K562 (cell line): Measurements from ENCODE around the gene EPHX1. TPM values are rescaled to one million over a fixed set of nuclear protein-coding genes. Genes with fewer than 3 reads are reported as not detected.

Experiments
- ATAC-seq: fragments of 200-7000 bp; cut with Tn5 transposase; 3 replicates; pipeline ENCODE4 v1.9.1; 2020; ENCODE audit warnings: moderate library complexity
- BruUV-seq: library from RNA; stranded (reverse); fragments of 400-500 nt; replicated peaks from 2 replicates; lab custom pipeline; 2021; lab: Mats Ljungman, UMichigan
- CTCF ChIA-PET: fragments of 300-600 bp; formaldehyde crosslinking; extraction: SDS; loops from one replicate; lab custom pipeline; 2021; ENCODE audit warnings: low intra/inter-chr PET ratio; lab: Yijun Ruan, JAX
- POLR2A ChIA-PET: fragments of 300-600, 350-650 bp; sonication (Branson Sonifier 250); formaldehyde crosslinking; extraction: SDS; loops from one replicate; lab custom pipeline; 2021; ENCODE audit warnings: antibody characterized with exemption, inconsistent platforms; lab: Yijun Ruan, JAX
- DNase-seq, 4 experiments: peaks; one replicate each; pipeline versions ENCODE4 v3.0.0 to v3.0.0-alpha.2; 2011 to 2018; ENCODE audit warnings: low spot score in 3 of 4, mixed read lengths in 3 of 4; ENCODE audit errors: extremely low read depth in 1 of 4
- FAIRE-seq: peaks from 2 replicates; lab custom pipeline; 2011; peaks lifted over from hg19 to GRCh38; lab: Jason Lieb, UNC
- H2AFZ ChIP-seq: 2 replicates; pipeline ENCODE4 v1.6.0; 2011; ENCODE audit warnings: low read depth, low read length, control low read depth, inconsistent platforms
- H3K27ac ChIP-seq: fragments of 200-600 bp; 3 replicates; pipeline ENCODE4 v1.8.0; 2011; ENCODE audit warnings: low read depth, mild to moderate bottlenecking, control low read depth, inconsistent platforms, low read length, moderate library complexity, mixed read lengths; ENCODE audit errors: extremely low read depth
- H3K27me3 ChIP-seq, 2 experiments: fragments of 300-600 bp in 1 of 2; 2 replicates in 1 of 2; 3 replicates in 1 of 2; pipeline versions ENCODE4 v1.6.0 to v1.8.0; 2011; ENCODE audit warnings: inconsistent platforms in 2 of 2, low read length in 2 of 2, mild to moderate bottlenecking in 1 of 2, mixed read lengths in 1 of 2, moderate library complexity in 1 of 2; ENCODE audit not compliant: control insufficient read depth in 2 of 2, insufficient read depth in 2 of 2
- H3K36me3 ChIP-seq: fragments of 300-600 bp; 3 replicates; pipeline ENCODE4 v1.8.0; 2011; ENCODE audit warnings: mild to moderate bottlenecking, low read length, inconsistent platforms; ENCODE audit not compliant: control insufficient read depth, insufficient read depth
- H3K4me1 ChIP-seq, 2 experiments: fragments of 200-600 bp in 1 of 2; replicated peaks in 1 of 2; 2 replicates in 1 of 2; 3 replicates in 1 of 2; pipeline versions ENCODE4 v1.5.1 to v1.8.0; 2011; ENCODE audit warnings: inconsistent platforms in 2 of 2, low read length in 2 of 2, mild to moderate bottlenecking in 1 of 2, mixed read lengths in 1 of 2, moderate library complexity in 1 of 2; ENCODE audit not compliant: control insufficient read depth in 2 of 2, insufficient read depth in 2 of 2
- H3K4me2 ChIP-seq: 2 replicates; pipeline ENCODE4 v1.6.1; 2011; ENCODE audit warnings: low read length, control low read depth, inconsistent platforms, mixed read lengths; ENCODE audit not compliant: insufficient read depth
- H3K4me3 ChIP-seq: fragments of 200-600 bp; sonication (generic), shearing (Covaris generic); 2 replicates; pipeline ENCODE4 v1.5.1; 2016; ENCODE audit warnings: control low read depth, inconsistent platforms
- H3K79me2 ChIP-seq: fragments of 200-600 bp; 3 replicates; pipeline ENCODE4 v1.8.0; 2011; ENCODE audit warnings: low read length, inconsistent platforms; ENCODE audit not compliant: control insufficient read depth, insufficient read depth
- H3K9ac ChIP-seq, 2 experiments: 2 replicates each; pipeline versions ENCODE4 v1.6.0 to v1.6.1; 2011; ENCODE audit warnings: low read depth in 2 of 2, low read length in 2 of 2, control low read depth in 1 of 2, inconsistent platforms in 1 of 2, mild to moderate bottlenecking in 1 of 2, mixed read lengths in 1 of 2; ENCODE audit not compliant: insufficient read depth in 1 of 2
- H3K9me1 ChIP-seq: one replicate; pipeline ENCODE4 v1.6.0; 2011; ENCODE audit warnings: inconsistent platforms, mild to moderate bottlenecking, low read length, moderate library complexity; ENCODE audit not compliant: control insufficient read depth, insufficient read depth
- H3K9me3 ChIP-seq: replicated peaks from 2 replicates; pipeline ENCODE4 v1.5.1; 2011; ENCODE audit warnings: low read depth, low read length, inconsistent platforms; ENCODE audit not compliant: control insufficient read depth, insufficient read depth
- H4K20me1 ChIP-seq: replicated peaks from 2 replicates; pipeline ENCODE4 v1.6.1; 2011; ENCODE audit warnings: low read length, inconsistent platforms, mixed read lengths; ENCODE audit not compliant: control insufficient read depth, insufficient read depth
- DLX4 ChIP-seq: fragments of 250-450 bp; sonication (Bioruptor Pico); IDR thresholded peaks from 2 replicates; pipeline ENCODE4 v1.6.1; 2021; ENCODE audit warnings: mild to moderate bottlenecking
- ELF2 ChIP-seq: fragments of 250-450 bp; sonication (Bioruptor Pico); IDR thresholded peaks from 2 replicates; pipeline ENCODE4 v1.5.0; 2021; ENCODE audit warnings: mild to moderate bottlenecking
- SIRT6 ChIP-seq: IDR thresholded peaks from one replicate; pipeline ENCODE4 v1.6.1; 2012; ENCODE audit warnings: low read depth, mild to moderate bottlenecking, control low read depth, inconsistent platforms, low read length, moderate library complexity
- TCF7 ChIP-seq: sonication (generic); IDR thresholded peaks from 2 replicates; pipeline ENCODE4 v1.6.1; 2016; ENCODE audit warnings: antibody characterized with exemption, borderline replicate concordance
- TRIM28 ChIP-seq: fragments of 450-650 bp; IDR thresholded peaks from 2 replicates; pipeline ENCODE4 v1.6.1; 2017
- XRCC4 ChIP-seq: IDR thresholded peaks from one replicate; pipeline ENCODE4 v1.6.1; 2011; ENCODE audit not compliant: insufficient read depth, insufficient read length; ENCODE audit errors: extremely low read depth
- ZBTB12 ChIP-seq: fragments of 250-450 bp; sonication (Bioruptor Pico); IDR thresholded peaks from 2 replicates; pipeline ENCODE4 v1.4.0; 2020
- ZNF175 ChIP-seq: fragments of 200-800 bp; sonication (Bioruptor generic); IDR thresholded peaks from 2 replicates; pipeline ENCODE4 v1.6.1; 2016; ENCODE audit warnings: low read depth, mild to moderate bottlenecking, missing genetic modification characterization, missing compliant biosample characterization
- ZNF431 ChIP-seq: sonication (generic); formaldehyde crosslinking; IDR thresholded peaks from 2 replicates; pipeline ENCODE4 v1.8.0; 2022; ENCODE audit warnings: mild to moderate bottlenecking, missing genetic modification reagents
- ZNF668 ChIP-seq: fragments of 250-450 bp; sonication (Bioruptor Pico); IDR thresholded peaks from 2 replicates; pipeline ENCODE4 v1.8.0; 2022; ENCODE audit warnings: mild to moderate bottlenecking, inconsistent platforms
- ZNF778 ChIP-seq: fragments of 450-650 bp; formaldehyde crosslinking; IDR thresholded peaks from 2 replicates; pipeline ENCODE4 v1.4.0; 2020; ENCODE audit warnings: mild to moderate bottlenecking, moderate library complexity
- ZNF79 ChIP-seq: fragments of 250-450 bp; sonication (Bioruptor Pico); IDR thresholded peaks from 2 replicates; pipeline ENCODE4 v1.4.0; 2020; ENCODE audit warnings: low read depth, mild to moderate bottlenecking, moderate library complexity
- WGBS: fragments of 100-300 bp; shearing (Covaris generic); methylation state at CpG from one replicate; pipeline ENCODE4 v1.1.6; 2016; ENCODE audit warnings: low coverage, mixed read lengths; ENCODE audit not compliant: insufficient coverage; ENCODE audit errors: missing lambda C conversion rate; 5-methylcytosine and 5-hydroxymethylcytosine counted together
- in situ Hi-C: fragments of 300-500 bp; cut with MboI; formaldehyde crosslinking; loops from 4 replicates; pipeline ENCODE4 v1.15.0; 2018; ENCODE audit warnings: inconsistent platforms, mixed read lengths
- intact Hi-C: fragments of 100-400 bp; cut with micrococcal nuclease; formaldehyde crosslinking; loops from 2 replicates; pipeline ENCODE4 v1.14.2; 2022
- polyA plus RNA-seq, 8 experiments: library from polyadenylated mRNA; depleted of rRNA in 4 of 8; stranded (reverse) in 5 of 8; unstranded in 3 of 8; fragments of >200 nt; fragmentation: Nextera tagmentation in 2 of 8; fragmentation: Illumina TruSeq in 1 of 8; extraction: Ambion mirVana in 2 of 8; extraction: Trizol in 1 of 8; gene quantifications; 2 replicates each; pipeline versions ENCODE4 v1.2.1 to v1.2.3, GENCODE V29; 2011 to 2014; ENCODE audit warnings: inconsistent platforms in 1 of 8, missing spikeins in 1 of 8
- total RNA-seq, 7 experiments: library from RNA; depleted of rRNA in 6 of 7; stranded (reverse); fragments of >200 nt in 6 of 7; fragmentation: Illumina TruSeq in 2 of 7; extraction: Trizol in 2 of 7; gene quantifications; 2 replicates each; pipeline versions ENCODE4 v1.2.1 to v1.2.3, GENCODE V29; 2011 to 2021; ENCODE audit warnings: low replicate concordance in 1 of 7

The EPHX1 gene
- total and polyA plus RNA-seq, 9 of the 15 experiments (the other 6 are each of a cell fraction or from before 2014, with no cell fraction given) = 0.21 to 27.0 (median 6.7) TPM

- TF ChIP-seq ZNF668 (no peak), ZNF175 (CRISPR knock-in tag) (no peak), TRIM28 (no peak), XRCC4 (no peak)
These were observed 42.6 kb downstream of the EPHX1 start (continued) for GRCh38 chr1:225852413-225853124.

- POLR2A ChIA-PET = interaction anchor here (1.2 to 1.8 kb wide), 3 partner anchors 8 to 17 kb away, joined by 3 to 6 read pairs (median 3); no protein-coding TSS in a partner anchor
- TF ChIP-seq ZBTB12 (CRISPR knock-in tag) (no peak), TCF7 (no peak), ELF2 (CRISPR knock-in tag) (no peak), ZNF778 (CRISPR knock-in tag) (no peak), DLX4 (no peak), ZNF431 (no peak), ZNF79 (CRISPR knock-in tag) (no peak), SIRT6 (no peak)
- in situ Hi-C loops = no loop called here
These were observed 43.5 kb downstream of the EPHX1 start for GRCh38 chr1:225853441-225853840.

More at GRCh38 chr1:225853441-225853840, 43.5 kb downstream of the EPHX1 start:
- peaks cover 72% of the 10 kb centered on the region for H3K36me3 ChIP-seq
- H3K4me3 ChIP-seq = no peak overlapping the region
- H4K20me1 ChIP-seq = no peaks in the 10 kb centered on the region
- H3K9ac ChIP-seq = peak overlapping the region in 1 of 2 experiments; percentile 2; a peak in 1 of 4 replicates
- intact Hi-C loops = no loop called here
- no peak for ATAC-seq
- H3K79me2 ChIP-seq = no peaks in the 10 kb centered on the region
- H3K4me2 ChIP-seq = no peak overlapping the region
- no peaks in the 10 kb centered on the region for H3K9me1 ChIP-seq
- WGBS = 90% methylated on average over 12 of the region's 12 CpGs
- CTCF ChIA-PET = no interaction called here
- no TSS peak for BruUV-seq
- peaks cover 6 to 15% of the 10 kb centered on the region in 2 experiments; a peak in 3 of 5 replicates for H3K4me1 ChIP-seq
- no peak for DNase-seq
- H3K27me3 ChIP-seq = no peaks in the 10 kb centered on the region
- H2AFZ ChIP-seq = no peak overlapping the region
- FAIRE-seq = no peak
- no peaks in the 10 kb centered on the region for H3K9me3 ChIP-seq
- no peak overlapping the region for H3K27ac ChIP-seq
